Measurements from ENCODE around the gene HSD17B14. TPM values are rescaled to one million over a fixed set of nuclear protein-coding genes. Genes with fewer than 3 reads are reported as not detected.
A peak's percentile ranks its signal among the peaks of the same experiment; 100 is the strongest.

Gene HSD17B14
- total RNA-seq, 1 experiment from 2014 or later, result 11.2 TPM

GRCh38 chr19:48770734-48771472, 65.4 kb downstream of the HSD17B14 start:
- Histone ChIP-seq H3K27ac (ENCODE audit: insufficient read length, low read depth, low read length) (no peak overlapping the region), H3K14ac (ENCODE audit: insufficient read depth, low read length) (peak overlapping the region; percentile 63; the same call in 1 of the 2 replicates), H2AFZ (ENCODE audit: low read length) (no peak overlapping the region), H3K79me1 (ENCODE audit: insufficient read depth, low read depth, low read length, poor library complexity, severe bottlenecking) (no peaks in the 10 kb centered on the region), H3K79me2 (ENCODE audit: insufficient read depth, low read length) (no peaks in the 10 kb centered on the region), H3K23me2 (ENCODE audit: insufficient read length, low read depth, low read length, poor library complexity, severe bottlenecking) (no peaks in the 10 kb centered on the region), H3T11ph (ENCODE audit: low read length) (no peak overlapping the region), H3K9ac (ENCODE audit: extremely low read depth, insufficient read length, low read length) (no peak overlapping the region), H3K4me2 (ENCODE audit: insufficient read depth, insufficient read length, low read length) (no peak overlapping the region), H4K91ac (ENCODE audit: insufficient read length, low read depth, low read length) (no peak overlapping the region), H3K18ac (ENCODE audit: insufficient read length, low read depth, low read length) (no peak overlapping the region), H3K56ac (ENCODE audit: insufficient read length, low read depth, low read length) (no peak overlapping the region), H4K20me1 (ENCODE audit: control insufficient read depth, insufficient read depth, insufficient read length) (no peaks in the 10 kb centered on the region), H2BK120ac (ENCODE audit: low read depth, low read length, poor library complexity, severe bottlenecking) (no peak overlapping the region), H3K9me3 (ENCODE audit: control insufficient read depth, low read depth, low read length) (no peaks in the 10 kb centered on the region), H2AK5ac (ENCODE audit: insufficient read length, low read length) (no peak overlapping the region), H3K27me3 (ENCODE audit: insufficient read depth, low read length) (no peaks in the 10 kb centered on the region), H2BK5ac (ENCODE audit: insufficient read length, low read length) (no peak overlapping the region), H4K8ac (replicated peaks; ENCODE audit: insufficient read length, low read depth, low read length) (no peak overlapping the region), H4K5ac (ENCODE audit: insufficient read length, low read depth, low read length) (no peak overlapping the region), H2BK15ac (ENCODE audit: low read depth, low read length) (no peak overlapping the region), H3K23ac (ENCODE audit: insufficient read length, low read depth, low read length) (no peak overlapping the region), H3K4ac (ENCODE audit: low read depth, low read length) (no peak overlapping the region), H2BK20ac (ENCODE audit: low read depth, low read length, poor library complexity, severe bottlenecking) (no peak overlapping the region), H3K4me1 (ENCODE audit: insufficient read depth, low read length) (no peaks in the 10 kb centered on the region), H2BK12ac (ENCODE audit: insufficient read length, low read depth, low read length) (no peak overlapping the region)
- WGBS (ENCODE audit: extremely low coverage, insufficient read length, low lambda C conversion rate), result no CpG with 5 or more reads among the region's 20 CpGs
- no peak for DNase-seq
- Mint-ChIP-seq H3K4me3 (no peak overlapping the region), H3K27me3 (ENCODE audit: low read depth) (no peaks in the 10 kb centered on the region; the same call in none of the 2 replicates), H3K27ac (no peak overlapping the region), H3K9me3 (no peaks in the 10 kb centered on the region), H3K4me1 (peaks cover 5 to 9% of the 10 kb centered on the region in 2 experiments), H3K36me3 (ENCODE audit: insufficient read depth in 1 of 3, low read depth in 3 of 3) (no peaks in the 10 kb centered on the region)
- TF ChIP-seq CTCF (conservative IDR thresholded peaks at IDR 0.05), result no peak

Measured in H9 (cell line).